HG03135 (cell line): ENCODE measurements around the gene CDH4.
"Not testable (repeated sequence)": the region's sequence is repeated elsewhere in the genome, so short reads cannot be mapped to it uniquely, and the experiment has no call there.

ENCODE experiments used
- ATAC-seq: cut with Tn5 transposase; IDR thresholded peaks from one replicate; pipeline ENCODE4 v1.9.1; 2021; ENCODE audit warnings: mild to moderate bottlenecking, moderate library complexity; ENCODE audit not compliant: unreplicated experiment

CDH4 gene

GRCh38 chr20:61939691-61940360 lies 687.8 kb downstream of the CDH4 start:
- no peak for ATAC-seq

DNA sequence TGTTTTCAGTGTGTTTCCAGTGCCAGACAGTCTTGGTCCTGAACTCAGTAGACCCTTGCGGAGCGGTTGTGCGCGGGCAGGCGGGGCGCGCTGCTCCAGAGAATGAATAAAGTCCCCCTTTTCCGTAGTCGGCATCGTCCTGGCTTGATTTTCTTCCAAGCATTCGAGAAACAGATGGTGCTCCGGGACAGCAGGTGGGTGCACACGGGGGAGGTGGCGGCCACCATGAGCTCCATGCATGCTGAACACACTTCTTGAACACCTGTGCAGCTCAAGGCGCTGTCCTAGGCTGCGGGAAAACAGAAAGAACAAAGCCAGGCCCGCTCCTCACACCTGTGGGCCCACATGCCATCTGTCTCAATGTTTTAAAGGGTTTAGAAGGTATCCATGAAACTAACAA lies 688.4 kb downstream of the CDH4 start:
- ATAC-seq: no peak

GRCh38 chr20:61940976-61941720 lies 689.1 kb downstream of the CDH4 start:
- ATAC-seq: no peak

GRCh38 chr20:61941721-61942405 lies 689.8 kb downstream of the CDH4 start:
- ATAC-seq: no peak

DNA sequence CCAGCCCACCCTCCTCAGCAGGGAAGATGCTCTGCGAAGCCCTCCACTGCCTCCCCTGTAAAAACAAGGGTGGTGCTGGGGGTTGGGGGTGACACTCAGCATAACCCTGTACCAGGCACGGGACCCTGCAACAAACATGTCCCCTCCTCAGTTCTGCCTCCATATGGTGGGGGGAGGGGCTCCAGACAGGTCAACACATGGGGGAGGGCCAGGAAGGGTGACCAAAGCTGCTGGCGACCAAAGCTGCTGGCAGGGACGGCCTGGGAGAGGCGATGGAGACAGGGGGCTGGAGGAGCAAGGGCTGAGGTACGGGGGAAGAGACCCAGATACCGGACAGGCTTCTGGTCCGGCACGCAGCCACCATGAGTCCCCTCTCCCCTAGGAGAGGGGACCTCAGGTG lies 690.5 kb downstream of the CDH4 start:
- no peak for ATAC-seq

- not testable (repeated sequence) for ATAC-seq
Observed at GRCh38 chr20:61944967-61945366, 692.9 kb downstream of the CDH4 start.

DNA sequence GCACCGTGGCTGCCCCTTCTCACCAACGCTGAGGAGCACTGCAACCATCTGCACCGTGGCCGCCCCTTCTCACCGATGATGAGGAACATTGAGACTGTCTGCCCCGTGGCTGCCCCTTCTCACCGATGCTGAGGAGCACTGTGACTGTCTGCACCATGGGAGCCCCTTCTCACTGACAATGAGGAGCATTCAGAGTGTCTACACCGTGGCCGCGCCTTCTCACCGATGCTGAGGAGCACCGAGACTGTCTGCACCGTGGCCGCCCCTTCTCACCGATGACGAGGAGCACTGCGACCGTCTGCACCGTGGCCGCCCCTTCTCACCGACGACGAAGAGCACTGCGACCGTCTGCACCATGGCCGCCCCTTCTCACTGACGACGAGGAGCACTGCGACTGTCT lies 693.4 kb downstream of the CDH4 start:
- ATAC-seq: not testable (repeated sequence)

DNA sequence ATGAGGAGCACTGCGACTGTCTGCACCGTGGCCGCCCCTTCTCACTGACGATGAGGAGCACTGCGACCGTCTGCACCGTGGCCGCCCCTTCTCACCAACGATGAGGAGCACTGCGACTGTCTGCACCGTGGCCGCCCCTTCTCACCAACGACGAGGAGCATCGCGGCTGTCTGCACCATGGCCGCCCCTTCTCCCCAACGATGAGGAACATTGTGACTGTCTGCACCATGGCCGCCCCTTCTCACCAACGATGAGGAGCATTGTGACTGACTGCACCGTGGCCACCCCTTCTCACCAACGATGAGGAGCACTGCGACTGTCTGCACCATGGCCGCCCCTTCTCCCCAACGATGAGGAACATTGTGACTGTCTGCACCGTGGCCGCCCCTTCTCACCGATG lies 696.0 kb downstream of the CDH4 start:
- not testable (repeated sequence) for ATAC-seq

DNA sequence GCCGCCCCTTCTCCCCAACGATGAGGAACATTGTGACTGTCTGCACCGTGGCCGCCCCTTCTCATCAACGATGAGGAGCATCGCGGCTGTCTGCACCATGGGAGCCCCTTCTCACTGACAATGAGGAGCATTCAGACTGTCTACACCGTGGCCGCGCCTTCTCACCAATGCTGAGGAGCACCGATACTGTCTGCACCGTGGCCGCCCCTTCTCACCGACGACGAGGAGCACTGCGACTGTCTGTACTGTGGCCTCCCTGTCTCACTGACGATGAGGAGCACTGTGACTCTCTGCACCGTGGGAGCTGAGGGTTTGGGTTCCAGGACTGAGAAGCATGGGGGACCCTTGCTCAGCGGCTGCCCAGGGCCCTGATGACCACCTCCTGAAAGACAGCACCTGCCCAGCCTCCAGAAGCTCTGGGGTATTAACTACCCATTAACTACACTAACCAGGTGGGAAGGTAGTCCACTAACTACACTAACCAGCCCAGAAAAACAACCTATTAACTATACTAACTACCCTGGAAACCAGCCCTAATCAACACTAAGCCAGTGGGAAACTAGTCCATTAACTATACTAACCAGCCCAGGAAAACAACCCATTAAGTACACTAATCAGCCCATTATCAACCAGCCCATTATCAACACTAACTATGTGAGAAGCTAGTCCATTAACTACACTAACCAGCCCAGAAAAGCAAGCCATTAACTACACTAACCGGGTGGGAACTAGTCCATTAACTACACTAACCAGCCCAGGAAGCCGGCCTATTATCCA lies 696.7 kb downstream of the CDH4 start:
- no peak for ATAC-seq

DNA sequence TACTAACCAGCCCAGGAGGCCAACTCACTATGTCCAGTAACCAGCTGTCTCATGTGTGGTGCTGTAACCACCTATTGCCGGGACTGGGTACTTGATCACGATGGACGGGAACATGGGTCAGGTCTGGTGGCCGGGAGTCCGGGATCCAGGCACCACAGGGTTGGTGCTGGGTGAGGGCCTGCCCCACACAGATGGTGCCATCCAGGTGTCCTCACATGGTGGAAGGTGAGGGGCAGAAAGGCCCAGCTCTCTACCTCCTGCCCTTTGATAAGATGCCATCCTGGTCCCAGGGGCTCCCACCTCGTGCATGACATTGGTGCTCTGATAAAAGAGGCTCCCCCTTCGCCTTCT lies 697.3 kb downstream of the CDH4 start:
- ATAC-seq: no peak

- ATAC-seq: no peak
Observed at GRCh38 chr20:61949714-61950640, 697.9 kb downstream of the CDH4 start.

- no peak for ATAC-seq
Observed at GRCh38 chr20:61950641-61951071, 698.6 kb downstream of the CDH4 start.

DNA sequence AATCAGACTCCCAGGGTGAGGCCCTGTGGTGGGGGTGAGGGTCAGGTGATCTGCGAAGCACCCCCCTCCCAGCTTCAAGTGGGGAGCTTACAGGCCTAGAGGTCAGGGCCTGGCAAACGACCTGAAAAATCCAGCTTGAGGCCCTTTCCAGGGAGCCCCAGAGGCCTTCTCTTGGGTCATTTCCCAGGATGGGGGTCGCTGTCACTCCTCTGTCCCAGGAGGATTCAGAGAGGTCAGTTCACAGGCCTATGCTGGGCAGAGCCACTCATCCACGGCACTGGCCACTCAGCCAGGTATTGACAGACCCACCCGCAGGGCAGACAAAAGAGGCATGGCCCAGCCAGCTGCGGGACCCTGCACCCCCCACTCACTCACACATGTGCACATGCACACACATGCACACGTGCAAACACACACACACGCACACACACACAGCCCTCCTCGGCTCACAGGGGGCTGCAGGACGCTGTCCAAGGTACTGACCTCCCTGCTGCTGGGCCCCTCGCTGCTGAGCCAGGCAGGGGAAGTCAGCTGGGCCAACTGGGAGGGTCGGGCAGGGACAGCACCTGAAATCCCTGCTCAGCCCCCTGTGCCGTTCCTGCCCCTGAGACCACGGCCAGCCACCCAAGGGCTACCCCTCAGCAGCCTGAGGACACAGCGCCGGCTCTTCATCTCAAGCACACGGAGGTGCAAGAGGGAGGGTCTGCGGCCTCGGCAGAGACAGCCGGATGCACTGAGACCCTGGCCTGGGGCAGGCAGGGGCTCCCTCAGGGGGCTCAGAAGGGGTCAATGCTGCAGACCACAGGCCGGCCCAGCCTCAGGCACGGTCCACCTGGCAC lies 699.9 kb downstream of the CDH4 start:
- no peak for ATAC-seq

DNA sequence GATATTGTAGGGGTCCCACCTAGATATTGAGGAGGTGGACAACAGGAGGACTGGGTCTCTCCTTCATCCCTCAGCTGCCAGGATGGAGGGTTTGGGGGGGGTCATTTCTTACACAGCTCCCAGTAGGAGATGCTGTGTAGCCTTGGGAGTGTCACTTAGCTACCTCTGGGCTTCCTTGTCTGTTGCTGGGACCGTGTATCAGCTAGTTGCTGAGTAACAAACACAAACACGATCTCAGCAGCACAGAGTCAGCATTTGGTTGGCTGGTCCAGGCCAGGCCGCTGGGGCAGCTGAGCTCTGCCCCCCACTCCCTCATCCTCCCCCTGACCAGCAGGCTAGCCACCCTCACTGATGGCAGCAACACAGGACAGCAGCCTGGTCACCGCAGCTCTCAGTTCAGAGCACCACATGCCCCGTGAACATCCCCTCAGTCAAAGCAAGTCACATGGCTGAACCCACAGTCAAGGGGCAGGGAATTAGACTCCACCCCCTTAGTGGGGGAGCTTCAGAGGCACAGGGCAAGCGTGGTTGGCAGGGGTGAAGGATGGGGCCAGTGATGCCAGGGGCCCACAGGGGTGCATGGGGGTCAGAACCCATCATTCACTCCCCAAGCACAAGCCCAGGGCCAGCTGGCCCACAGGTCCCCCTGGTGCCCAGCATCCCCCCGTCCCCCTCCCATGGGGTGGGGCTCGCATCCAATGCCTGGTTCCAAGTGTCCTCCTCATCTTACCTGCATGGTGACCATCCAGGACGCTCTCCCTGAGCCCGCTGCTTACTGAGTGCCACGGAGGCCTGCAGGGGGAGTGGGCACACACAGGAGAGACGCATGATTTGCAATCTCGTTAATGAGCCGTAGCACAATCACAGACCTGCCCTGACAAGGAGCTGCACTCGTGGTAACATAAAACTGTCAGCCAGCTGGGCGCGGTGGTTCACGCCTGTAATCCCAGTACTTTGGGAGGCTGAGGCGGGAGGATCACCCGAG lies 701.3 kb downstream of the CDH4 start:
- ATAC-seq: no peak

GRCh38 chr20:61954276-61955021 lies 702.4 kb downstream of the CDH4 start:
- ATAC-seq: no peak

DNA sequence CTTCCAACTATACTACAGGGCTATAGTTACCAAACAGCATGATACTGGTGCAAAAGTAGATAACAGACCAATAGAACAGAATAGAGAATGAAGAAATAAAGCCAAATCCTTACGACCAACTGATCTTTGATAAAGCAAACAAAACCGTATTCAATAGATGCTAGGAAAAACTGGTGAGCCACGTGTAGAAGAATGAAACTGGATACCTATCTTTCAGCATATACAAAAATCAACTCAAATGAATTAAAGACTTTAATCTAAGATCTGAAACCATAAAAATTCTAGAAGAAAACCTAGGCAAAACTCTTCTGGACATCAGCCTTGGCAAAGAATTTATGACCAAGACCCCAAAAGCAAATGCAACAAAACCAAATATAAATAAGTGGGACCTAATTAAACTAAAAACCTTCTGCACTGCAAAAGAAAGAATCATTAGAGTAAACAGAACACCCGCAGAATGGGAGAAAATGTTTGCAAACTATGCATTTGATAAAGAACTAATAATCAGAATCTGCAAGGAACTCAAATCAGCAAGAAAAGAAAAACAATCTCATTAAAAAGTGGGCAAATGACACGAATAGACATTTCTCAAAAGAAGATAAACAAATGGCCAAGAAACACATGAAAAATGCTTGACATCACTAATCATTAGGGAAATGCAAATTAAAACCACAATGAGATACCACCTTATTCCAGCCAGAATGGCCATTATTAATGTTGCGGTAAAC lies 703.8 kb downstream of the CDH4 start:
- ATAC-seq: no peak
